Measurements from ENCODE around the gene BYSL. TPM values are rescaled to one million over a fixed set of nuclear protein-coding genes. Genes with fewer than 3 reads are reported as not detected.

BYSL gene
- total RNA-seq, result 10 to 100 TPM in 2 of 4 donors, 1 to 10 TPM in 2; 5.8 to 11.6 (median 9.2) TPM

GRCh38 chr6:41920921-41921711 lies at the start of gene BYSL, which contains the start of gene MED20:
TSS of gene BYSL (plus strand) at chr6:41921499. CDS start at chr6:41921563, 64 bp downstream.
TSS of gene MED20 (minus strand) at chr6:41921139. CDS start at chr6:41921018, 121 bp downstream.
- Histone ChIP-seq H3K9me3 (no peaks in the 10 kb centered on the region), H3K27me3 (no peaks in the 10 kb centered on the region), H3K36me3 (peaks cover 6 to 25% (median 22%) of the 10 kb centered on the region in 4 donors), H3K4me3 (peak within 1 kb of the TSS; percentile 71 to 92 (median 82)), H3K4me1 (peaks cover 37 to 67% (median 55%) of the 10 kb centered on the region in 4 donors), H3K27ac (replicated peaks in 1 of 4) (peak within 1 kb of the TSS; percentile 92 to 99 (median 94))
- intact Hi-C loops (cut with DNase I), result loop anchor here (2.0 to 10.0 kb wide), 3 partner anchors 121 to 294 kb away; partner anchors contain the start of genes MRPS10 and TOMM6
- 1% methylated on average over 49 of the region's 55 CpGs for WGBS
- TF ChIP-seq EP300 (IDR thresholded peaks at IDR 0.05) (no peak), POLR2AphosphoS5 (IDR thresholded peaks at IDR 0.05) (peak; percentile 91 to 97), CTCF (IDR thresholded peaks at IDR 0.05) (peak; percentile 98 to 99 (median 99)), POLR2A (IDR thresholded peaks at IDR 0.05; ENCODE audit: low read depth) (peak; percentile 76)
- peak; percentile 98 for DNase-seq (ENCODE audit: extremely low spot score)

- peaks cover 0 to 11% (median 0%) of the 10 kb centered on the region in 4 donors for H3K36me3 ChIP-seq
- H3K4me3 ChIP-seq, result no peak overlapping the region
- 99% methylated on average over 2 of the region's 2 CpGs for WGBS
- H3K27me3 ChIP-seq, result no peaks in the 10 kb centered on the region
- intact Hi-C loops (cut with DNase I), result no loop called here
- no peak for DNase-seq (ENCODE audit: extremely low spot score)
- no peak overlapping the region for H3K27ac ChIP-seq (replicated peaks in 1 of 4)
- no peaks in the 10 kb centered on the region for H3K4me1 ChIP-seq
- no peaks in the 10 kb centered on the region for H3K9me3 ChIP-seq
- TF ChIP-seq POLR2A (IDR thresholded peaks at IDR 0.05; ENCODE audit: low read depth) (no peak), POLR2AphosphoS5 (IDR thresholded peaks at IDR 0.05) (no peak), EP300 (IDR thresholded peaks at IDR 0.05) (no peak), CTCF (IDR thresholded peaks at IDR 0.05) (no peak)
Observed at GRCh38 chr6:41871691-41872090, 49.6 kb upstream of the BYSL start.

- Histone ChIP-seq H3K36me3 (peaks cover 0 to 11% (median 0%) of the 10 kb centered on the region in 4 donors), H3K9me3 (no peaks in the 10 kb centered on the region), H3K4me1 (no peaks in the 10 kb centered on the region), H3K27me3 (no peaks in the 10 kb centered on the region), H3K27ac (replicated peaks in 1 of 4) (no peak overlapping the region), H3K4me3 (no peak overlapping the region)
- DNase-seq (ENCODE audit: extremely low spot score), result no peak
- WGBS, result 94% methylated on average over 13 of the region's 13 CpGs
- no peak for TF ChIP-seq POLR2AphosphoS5 (IDR thresholded peaks at IDR 0.05)
- no peak for TF ChIP-seq POLR2A (IDR thresholded peaks at IDR 0.05; ENCODE audit: low read depth)
- TF ChIP-seq EP300 (IDR thresholded peaks at IDR 0.05), result no peak
- TF ChIP-seq CTCF (IDR thresholded peaks at IDR 0.05), result no peak
- intact Hi-C loops (cut with DNase I), result no loop called here
Observed at GRCh38 chr6:41872147-41872546, 49.2 kb upstream of the BYSL start.

- Histone ChIP-seq H3K36me3 (peaks cover 0 to 8% (median 2%) of the 10 kb centered on the region in 4 donors), H3K27me3 (no peaks in the 10 kb centered on the region), H3K4me3 (no peak overlapping the region), H3K9me3 (no peaks in the 10 kb centered on the region), H3K27ac (replicated peaks in 1 of 4) (no peak overlapping the region), H3K4me1 (no peaks in the 10 kb centered on the region)
- 85% methylated on average over 1 of the region's 1 CpG for WGBS
- DNase-seq (ENCODE audit: extremely low spot score), result no peak
- intact Hi-C loops (cut with DNase I), result no loop called here
- TF ChIP-seq EP300 (IDR thresholded peaks at IDR 0.05) (no peak), CTCF (IDR thresholded peaks at IDR 0.05) (no peak), POLR2A (IDR thresholded peaks at IDR 0.05; ENCODE audit: low read depth) (no peak), POLR2AphosphoS5 (IDR thresholded peaks at IDR 0.05) (no peak)
Observed at GRCh38 chr6:41874741-41875140, 46.6 kb upstream of the BYSL start.
